Stomach smooth muscle (tissue), 2 donors: Measurements from ENCODE around the gene BZW2.

Experiments used
- H3K27ac ChIP-seq: one replicate; pipeline ENCODE4 v1.7.0; 2013; ENCODE audit warnings: mild to moderate bottlenecking, low read length, inconsistent platforms
- H3K27me3 ChIP-seq, 2 donors: one replicate each; pipeline ENCODE4 v1.7.0; 2013; ENCODE audit warnings: low read length in 2 of 2; ENCODE audit not compliant: insufficient read depth in 2 of 2, control insufficient read depth in 1 of 2
- H3K36me3 ChIP-seq, 2 donors: one replicate each; pipeline ENCODE4 v1.7.0; 2013; ENCODE audit warnings: low read length in 2 of 2; ENCODE audit not compliant: control insufficient read depth in 2 of 2, insufficient read depth in 2 of 2
- H3K4me1 ChIP-seq: one replicate; pipeline ENCODE4 v1.7.0; 2013; ENCODE audit warnings: low read length; ENCODE audit not compliant: control insufficient read depth, insufficient read depth
- H3K4me3 ChIP-seq, 2 donors: one replicate each; pipeline ENCODE4 v1.7.0; 2013; ENCODE audit warnings: low read length in 2 of 2
- H3K9ac ChIP-seq, 2 donors: one replicate each; pipeline ENCODE4 v1.7.0; 2013; ENCODE audit warnings: low read length in 2 of 2, mild to moderate bottlenecking in 1 of 2
- H3K9me3 ChIP-seq, 2 donors: one replicate each; pipeline ENCODE4 v1.7.0; 2013; ENCODE audit warnings: low read length in 2 of 2; ENCODE audit not compliant: control insufficient read depth in 2 of 2
- donor health status: healthy.
- donor health status: Pancreatic carcinoma.

Gene BZW2

GRCh38 chr7:16753102-16753931, 107.3 kb downstream of the BZW2 start, which contains the start of gene TSPAN13:
Gene TSPAN13 (plus strand): TSS chr7:16753755. CDS start chr7:16753968, 213 bp downstream.
- Histone ChIP-seq H3K9ac (peak within 1 kb of the TSS in 1 of 2 donors; percentile 48), H3K9me3 (no peaks in the 10 kb centered on the region), H3K27ac (no peak within 1 kb of the TSS), H3K27me3 (peaks cover 2 to 13% of the 10 kb centered on the region in 2 donors), H3K4me3 (peak within 1 kb of the TSS; percentile 76 to 81), H3K36me3 (no peaks in the 10 kb centered on the region), H3K4me1 (no peaks in the 10 kb centered on the region)

- H3K27me3 ChIP-seq, result peaks cover 2 to 13% of the 10 kb centered on the region in 2 donors
- no peak overlapping the region for H3K27ac ChIP-seq
- no peaks in the 10 kb centered on the region for H3K9me3 ChIP-seq
- H3K4me1 ChIP-seq, result no peaks in the 10 kb centered on the region
- H3K36me3 ChIP-seq, result no peaks in the 10 kb centered on the region
- H3K4me3 ChIP-seq, result peak overlapping the region; percentile 76 to 81
- H3K9ac ChIP-seq, result peak overlapping the region in 1 of 2 donors; percentile 48
Measured at GRCh38 chr7:16753932-16754855, 108.2 kb downstream of the BZW2 start.

- Histone ChIP-seq H3K9me3 (no peaks in the 10 kb centered on the region), H3K27me3 (peaks cover 2 to 13% of the 10 kb centered on the region in 2 donors), H3K27ac (no peak overlapping the region), H3K36me3 (no peaks in the 10 kb centered on the region), H3K9ac (no peak overlapping the region), H3K4me3 (peak overlapping the region in 1 of 2 donors; percentile 76), H3K4me1 (no peaks in the 10 kb centered on the region)
Measured at GRCh38 chr7:16754856-16755317, 108.9 kb downstream of the BZW2 start.

- H3K9ac ChIP-seq, result no peak overlapping the region
- peaks cover 2 to 13% of the 10 kb centered on the region in 2 donors for H3K27me3 ChIP-seq
- H3K4me1 ChIP-seq, result no peaks in the 10 kb centered on the region
- H3K36me3 ChIP-seq, result no peaks in the 10 kb centered on the region
- H3K9me3 ChIP-seq, result no peaks in the 10 kb centered on the region
- H3K4me3 ChIP-seq, result no peak overlapping the region
- H3K27ac ChIP-seq, result no peak overlapping the region
Measured at GRCh38 chr7:16755397-16755796, 109.4 kb downstream of the BZW2 start.
